H1 (cell line): Measurements from ENCODE around the gene AQP12A. TPM values are rescaled to one million over a fixed set of nuclear protein-coding genes. Genes with fewer than 3 reads are reported as not detected.

Experiments used
- CTCF ChIA-PET: fragments of 300-600 bp; sonication (Branson Sonifier 250); formaldehyde crosslinking; loops from one replicate; lab custom pipeline; 2021; ENCODE audit not compliant: partially characterized antibody; lab: Charles Lee
- POLR2A ChIA-PET: fragments of 300-600 bp; sonication (Branson Sonifier 250); formaldehyde crosslinking; loops from one replicate; lab custom pipeline; 2021; ENCODE audit warnings: inconsistent platforms; ENCODE audit not compliant: partially characterized antibody; lab: Charles Lee
- DNase-seq, 2 experiments: peaks; one replicate each; pipeline versions ENCODE4 v3.0.0 to v3.0.0-alpha.2; 2010 to 2022; ENCODE audit warnings: low spot score in 2 of 2, low read depth in 1 of 2, mixed read lengths in 1 of 2
- FAIRE-seq: peaks from 2 replicates; lab custom pipeline; 2011; peaks lifted over from hg19 to GRCh38; lab: Jason Lieb, UNC
- H2AFZ ChIP-seq: 2 replicates; pipeline ENCODE4 v1.8.1; 2012; ENCODE audit warnings: low read length, inconsistent platforms
- H2AK5ac ChIP-seq: 2 replicates; pipeline ENCODE4 v1.6.1; 2013; ENCODE audit warnings: low read depth, low read length
- H2BK120ac ChIP-seq: replicated peaks from 2 replicates; pipeline ENCODE3; 2013; ENCODE audit warnings: low read depth, low read length, inconsistent platforms
- H2BK12ac ChIP-seq: 2 replicates; pipeline ENCODE4 v1.6.1; 2013; ENCODE audit warnings: low read depth, low read length
- H2BK15ac ChIP-seq: 2 replicates; pipeline ENCODE4 v1.6.1; 2013; ENCODE audit warnings: low read length
- H2BK20ac ChIP-seq: 2 replicates; pipeline ENCODE4 v1.6.1; 2013; ENCODE audit warnings: low read length
- H2BK5ac ChIP-seq: 2 replicates; pipeline ENCODE4 v1.6.1; 2013; ENCODE audit warnings: low read depth, low read length
- H3K14ac ChIP-seq: 2 replicates; pipeline ENCODE4 v1.6.1; 2013; ENCODE audit warnings: inconsistent platforms; ENCODE audit not compliant: insufficient read length
- H3K18ac ChIP-seq: 2 replicates; pipeline ENCODE4 v1.6.1; 2013; ENCODE audit warnings: low read length; ENCODE audit errors: extremely low read depth
- H3K23ac ChIP-seq: 2 replicates; pipeline ENCODE4 v1.6.1; 2013; ENCODE audit warnings: inconsistent platforms; ENCODE audit not compliant: insufficient read length
- H3K23me2 ChIP-seq: 2 replicates; pipeline ENCODE4 v1.6.1; 2013; ENCODE audit warnings: low read depth, low read length
- H3K27ac ChIP-seq: 2 replicates; pipeline ENCODE4 v1.6.1; 2011; ENCODE audit warnings: low read depth, low read length, inconsistent platforms
- H3K27me3 ChIP-seq, 4 experiments: replicated peaks in 1 of 4; 1 replicate in 1 of 4; 2 replicates in 3 of 4; pipeline versions ENCODE4 v1.6.1 to v1.8.1; 2011 to 2013; ENCODE audit warnings: low read length in 3 of 4, mild to moderate bottlenecking in 3 of 4, inconsistent platforms in 2 of 4, mixed read lengths in 2 of 4, moderate library complexity in 1 of 4; ENCODE audit not compliant: control insufficient read depth in 3 of 4, insufficient read depth in 3 of 4; ENCODE audit errors: extremely low read depth in 1 of 4
- H3K36me3 ChIP-seq, 4 experiments: 2 replicates each; pipeline versions ENCODE4 v1.6.1 to v1.8.1; 2011 to 2013; ENCODE audit warnings: mild to moderate bottlenecking in 4 of 4, low read length in 3 of 4, moderate library complexity in 2 of 4, control low read depth in 1 of 4, inconsistent platforms in 1 of 4; ENCODE audit not compliant: insufficient read depth in 4 of 4, control insufficient read depth in 2 of 4
- H3K4ac ChIP-seq: replicated peaks from 2 replicates; pipeline ENCODE3; 2013; ENCODE audit warnings: low read length, low read depth, mixed read lengths, inconsistent platforms; ENCODE audit not compliant: insufficient read length
- H3K4me1 ChIP-seq, 4 experiments: replicated peaks in 1 of 4; 1 replicate in 1 of 4; 2 replicates in 3 of 4; pipeline versions ENCODE4 v1.6.1 to v1.8.1; 2011 to 2013; ENCODE audit warnings: low read length in 3 of 4, inconsistent platforms in 2 of 4, mixed read lengths in 1 of 4; ENCODE audit not compliant: insufficient read depth in 4 of 4, control insufficient read depth in 3 of 4
- H3K4me2 ChIP-seq, 2 experiments: 2 replicates each; pipeline versions ENCODE4 v1.6.1 to v1.8.1; 2011 to 2013; ENCODE audit warnings: low read depth in 2 of 2, low read length in 2 of 2, control low read depth in 1 of 2, inconsistent platforms in 1 of 2, mild to moderate bottlenecking in 1 of 2; ENCODE audit not compliant: insufficient read depth in 1 of 2
- H3K4me3 ChIP-seq, 4 experiments: fragments of 200-600, 300-600 bp in 1 of 4; sonication (generic), shearing (Covaris generic), sonication (Bioruptor Twin) in 1 of 4; 2 replicates each; pipeline versions ENCODE4 v1.5.1 to v1.8.1; 2011 to 2016; ENCODE audit warnings: low read length in 4 of 4, low read depth in 3 of 4, control low read depth in 2 of 4, inconsistent platforms in 2 of 4, mild to moderate bottlenecking in 2 of 4, mixed read lengths in 1 of 4, moderate library complexity in 1 of 4; ENCODE audit not compliant: insufficient read depth in 2 of 4; ENCODE audit errors: extremely low read depth in 1 of 4
- H3K56ac ChIP-seq: replicated peaks from 2 replicates; pipeline ENCODE3; 2013; ENCODE audit warnings: low read depth, mild to moderate bottlenecking, mixed read lengths, low read length, inconsistent platforms; ENCODE audit not compliant: insufficient read length
- H3K79me1 ChIP-seq: 2 replicates; pipeline ENCODE4 v1.6.1; 2013; ENCODE audit warnings: low read depth, low read length, control low read depth
- H3K79me2 ChIP-seq, 2 experiments: 2 replicates each; pipeline versions ENCODE4 v1.6.1 to v1.8.1; 2012 to 2013; ENCODE audit warnings: low read length in 2 of 2, mild to moderate bottlenecking in 2 of 2, inconsistent platforms in 1 of 2; ENCODE audit not compliant: insufficient read depth in 2 of 2, control insufficient read depth in 1 of 2
- H3K9ac ChIP-seq, 4 experiments: replicated peaks in 1 of 4; 1 replicate in 1 of 4; 2 replicates in 3 of 4; pipeline versions ENCODE4 v1.6.1 to v1.8.1; 2011 to 2013; ENCODE audit warnings: low read depth in 3 of 4, low read length in 3 of 4, control low read depth in 2 of 4, mild to moderate bottlenecking in 2 of 4, moderate library complexity in 2 of 4, inconsistent platforms in 1 of 4; ENCODE audit errors: extremely low read depth in 1 of 4
- H3K9me3 ChIP-seq, 2 experiments: 2 replicates each; pipeline versions ENCODE4 v1.6.1 to v1.8.1; 2012 to 2013; ENCODE audit warnings: mild to moderate bottlenecking in 2 of 2, moderate library complexity in 2 of 2, control low read depth in 1 of 2, inconsistent platforms in 1 of 2, low read depth in 1 of 2, low read length in 1 of 2, mixed read lengths in 1 of 2; ENCODE audit not compliant: insufficient read depth in 2 of 2
- H4K20me1 ChIP-seq, 2 experiments: replicated peaks in 1 of 2; 2 replicates each; pipeline versions ENCODE3 to v1.8.1; 2011 to 2013; ENCODE audit warnings: inconsistent platforms in 2 of 2, low read length in 2 of 2, mild to moderate bottlenecking in 1 of 2; ENCODE audit not compliant: insufficient read depth in 2 of 2, control insufficient read depth in 1 of 2
- H4K5ac ChIP-seq: 2 replicates; pipeline ENCODE4 v1.6.1; 2013; ENCODE audit warnings: low read length, low read depth, mixed read lengths, inconsistent platforms; ENCODE audit not compliant: insufficient read length
- H4K8ac ChIP-seq: 2 replicates; pipeline ENCODE4 v1.8.0; 2013; ENCODE audit warnings: mild to moderate bottlenecking, moderate library complexity, low read length, inconsistent platforms; ENCODE audit not compliant: insufficient read depth; ENCODE audit errors: extremely low read depth
- H4K91ac ChIP-seq: replicated peaks from 2 replicates; pipeline ENCODE3; 2013; ENCODE audit warnings: low read length, mixed read lengths, inconsistent platforms; ENCODE audit not compliant: insufficient read length
- CREB1 ChIP-seq: IDR thresholded peaks from 2 replicates; pipeline ENCODE4 v1.6.1; 2012; ENCODE audit warnings: inconsistent platforms
- JUND ChIP-seq: IDR thresholded peaks from 2 replicates; pipeline ENCODE4 v1.6.1; 2011; ENCODE audit warnings: mild to moderate bottlenecking, improper control_type of control experiment, low read length
- MAFK ChIP-seq: IDR thresholded peaks from 2 replicates; pipeline ENCODE4 v1.6.1; 2012; ENCODE audit warnings: low read depth, mild to moderate bottlenecking, improper control_type of control experiment, low read length
- SIX5 ChIP-seq: IDR thresholded peaks from 2 replicates; pipeline ENCODE4 v1.6.1; 2011; ENCODE audit warnings: mild to moderate bottlenecking, low read depth, low read length
- SRF ChIP-seq: IDR thresholded peaks from 2 replicates; pipeline ENCODE4 v1.6.1; 2011; ENCODE audit warnings: mild to moderate bottlenecking, low read depth, low read length, moderate library complexity
- TBP ChIP-seq: IDR thresholded peaks from 2 replicates; pipeline ENCODE4 v1.6.1; 2011; ENCODE audit warnings: low read depth, low read length, improper control_type of control experiment
- TCF12 ChIP-seq: IDR thresholded peaks from 2 replicates; pipeline ENCODE4 v1.6.1; 2011; ENCODE audit warnings: low read depth, mild to moderate bottlenecking, low read length
- TEAD4 ChIP-seq: IDR thresholded peaks from 2 replicates; pipeline ENCODE4 v1.6.1; 2012; ENCODE audit warnings: low read depth, low read length, inconsistent platforms, mixed read lengths
- WGBS, 2 experiments: shearing (Covaris generic) in 1 of 2; methylation state at CpG; one replicate each; pipeline versions ENCODE4 v1.1.6 to v1.1.7; 2013 to 2015; ENCODE audit warnings: low lambda C conversion rate in 2 of 2, mixed read lengths in 2 of 2, inconsistent platforms in 1 of 2, low coverage in 1 of 2, missing lambda C conversion rate in 1 of 2; ENCODE audit not compliant: insufficient replicate concordance in 2 of 2, insufficient coverage in 1 of 2, insufficient read length in 1 of 2; ENCODE audit errors: extremely low coverage in 1 of 2, missing lambda C conversion rate in 1 of 2; 5-methylcytosine and 5-hydroxymethylcytosine counted together
- polyA plus RNA-seq, 7 experiments: library from polyadenylated mRNA; depleted of rRNA in 3 of 7; stranded (reverse) in 5 of 7; unstranded in 2 of 7; fragments of >200 nt in 5 of 7; fragments of 200-250 nt in 2 of 7; gene quantifications; 1 replicate in 5 of 7; 2 replicates in 1 of 7; 4 replicates in 1 of 7; pipeline versions ENCODE4 v1.2.1 to v1.2.3, GENCODE V29; 2011 to 2013; ENCODE audit warnings: missing spikeins in 2 of 7, mixed read lengths in 2 of 7
- total RNA-seq: library from RNA; stranded (reverse); fragmentation: NEBNext Ultra II Directional; extraction: Animal tissue kit (Norgen Biotek cat#: 25700); gene quantifications from 2 replicates; pipeline ENCODE4 v1.2.1, GENCODE V29; 2021

Gene AQP12A
- total and polyA plus RNA-seq, 2 of the 8 experiments (the other 6 are each of a cell fraction or from before 2014, with no cell fraction given) = not detected

DNA sequence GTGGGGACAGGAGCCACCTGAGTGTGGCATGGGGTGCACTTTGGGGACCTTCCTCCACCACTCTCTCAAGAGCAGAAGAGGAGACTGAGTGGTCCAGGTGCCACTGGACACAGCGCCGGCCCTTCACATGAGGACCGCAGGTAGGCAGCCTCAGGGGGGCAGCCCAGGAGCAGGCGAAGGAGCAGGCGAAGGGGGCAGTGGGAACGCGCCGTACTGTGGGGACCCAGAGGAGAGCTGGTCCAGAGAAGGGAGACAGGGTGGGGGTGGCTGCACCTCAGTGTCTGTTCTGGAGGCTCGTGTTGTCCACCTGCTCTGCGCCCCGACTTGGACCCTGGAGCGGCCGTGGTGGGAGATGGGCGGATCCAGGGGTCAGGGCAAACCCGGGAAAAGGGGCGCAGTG is 55.0 kb downstream of the AQP12A start:
- TF ChIP-seq CREB1 (no peak), TEAD4 (no peak), MAFK (no peak), SIX5 (no peak), TBP (no peak), SRF (no peak), JUND (no peak), TCF12 (no peak)
- H4K8ac ChIP-seq = no peak overlapping the region; the same call in 1 of the 2 replicates
- no peak overlapping the region for H2AK5ac ChIP-seq
- DNase-seq (no peak), FAIRE-seq (no peak)
- no peak overlapping the region for H3K14ac ChIP-seq
- POLR2A ChIA-PET = interaction anchor here (0.9 to 3.4 kb wide), 8 partner anchors 9 to 75 kb away, joined by 3 to 21 read pairs (median 7); no protein-coding TSS in a partner anchor
- H3K9ac ChIP-seq = no peak overlapping the region
- no peak overlapping the region for H2AFZ ChIP-seq
- H4K91ac ChIP-seq = no peak overlapping the region
- 89% methylated on average over 8 of the region's 16 CpGs; no CpG with 5 or more reads in 1 of the 2 experiments for WGBS, 2 experiments
- H2BK120ac ChIP-seq = no peak overlapping the region
- peaks cover 35 to 79% (median 67%) of the 10 kb centered on the region in 4 experiments; a peak in 7 of 8 replicates for H3K36me3 ChIP-seq
- H2BK15ac ChIP-seq = no peak overlapping the region
- no peak overlapping the region for H3K23ac ChIP-seq
- no peak overlapping the region for H3K56ac ChIP-seq
- no peaks in the 10 kb centered on the region for H3K9me3 ChIP-seq
- CTCF ChIA-PET = interaction anchor here (1.0 kb wide), 1 partner anchor 24 kb away, joined by 3 read pairs; no protein-coding TSS in a partner anchor
- no peak overlapping the region for H3K4ac ChIP-seq
- H2BK20ac ChIP-seq = no peak overlapping the region
- no peak overlapping the region for H4K5ac ChIP-seq
- no peaks in the 10 kb centered on the region for H3K27me3 ChIP-seq
- no peak overlapping the region for H3K4me3 ChIP-seq
- H3K27ac ChIP-seq = no peak overlapping the region
- H3K79me1 ChIP-seq = no peaks in the 10 kb centered on the region; the same call in none of the 2 replicates
- no peaks in the 10 kb centered on the region; a peak in 1 of 4 replicates for H3K79me2 ChIP-seq
- H2BK12ac ChIP-seq = no peak overlapping the region
- no peak overlapping the region for H3K4me2 ChIP-seq
- no peaks in the 10 kb centered on the region for H3K4me1 ChIP-seq
- no peak overlapping the region for H2BK5ac ChIP-seq
- no peak overlapping the region for H3K18ac ChIP-seq
- H4K20me1 ChIP-seq = peaks cover 12 to 13% of the 10 kb centered on the region in 2 experiments
- H3K23me2 ChIP-seq = no peaks in the 10 kb centered on the region
